C4-2B (cell line): Measurements from ENCODE around the gene FREM2.

ENCODE experiments used
- ZFX ChIP-seq: fragments of 450-650 bp; IDR thresholded peaks from 2 replicates; pipeline ENCODE4 v1.6.1; 2017
- TF ChIP-seq, protein P1 (sequence below): fragments of 450-650 bp; conservative IDR thresholded peaks from 2 replicates; pipeline ENCODE4 v1.5.1; 2017; ENCODE audit warnings: mild to moderate bottlenecking

DNA sequence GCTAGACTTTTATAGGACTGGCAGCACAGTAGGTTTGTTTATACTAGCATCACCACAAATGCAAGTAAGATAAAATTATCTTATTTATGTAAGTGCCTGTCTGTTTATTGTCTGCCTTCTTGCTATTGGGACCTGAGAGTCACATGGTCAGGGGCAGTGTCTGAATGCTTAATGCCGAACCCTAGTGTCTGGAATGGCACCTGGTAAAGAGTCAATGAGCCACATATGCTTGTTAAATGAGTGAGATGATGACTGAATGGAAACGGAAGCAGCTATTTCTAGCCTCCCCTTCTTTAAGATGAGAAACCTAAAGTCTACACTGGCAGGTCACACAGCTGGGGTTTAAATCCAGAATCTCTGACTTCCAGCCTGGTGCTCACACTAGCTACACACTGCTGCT lies 211.6 kb downstream of the FREM2 start:
- TF ChIP-seq, protein P1, sequence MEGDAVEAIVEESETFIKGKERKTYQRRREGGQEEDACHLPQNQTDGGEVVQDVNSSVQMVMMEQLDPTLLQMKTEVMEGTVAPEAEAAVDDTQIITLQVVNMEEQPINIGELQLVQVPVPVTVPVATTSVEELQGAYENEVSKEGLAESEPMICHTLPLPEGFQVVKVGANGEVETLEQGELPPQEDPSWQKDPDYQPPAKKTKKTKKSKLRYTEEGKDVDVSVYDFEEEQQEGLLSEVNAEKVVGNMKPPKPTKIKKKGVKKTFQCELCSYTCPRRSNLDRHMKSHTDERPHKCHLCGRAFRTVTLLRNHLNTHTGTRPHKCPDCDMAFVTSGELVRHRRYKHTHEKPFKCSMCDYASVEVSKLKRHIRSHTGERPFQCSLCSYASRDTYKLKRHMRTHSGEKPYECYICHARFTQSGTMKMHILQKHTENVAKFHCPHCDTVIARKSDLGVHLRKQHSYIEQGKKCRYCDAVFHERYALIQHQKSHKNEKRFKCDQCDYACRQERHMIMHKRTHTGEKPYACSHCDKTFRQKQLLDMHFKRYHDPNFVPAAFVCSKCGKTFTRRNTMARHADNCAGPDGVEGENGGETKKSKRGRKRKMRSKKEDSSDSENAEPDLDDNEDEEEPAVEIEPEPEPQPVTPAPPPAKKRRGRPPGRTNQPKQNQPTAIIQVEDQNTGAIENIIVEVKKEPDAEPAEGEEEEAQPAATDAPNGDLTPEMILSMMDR = no peak
- no peak for TF ChIP-seq ZFX
